H9 (cell line): Measurements from ENCODE around the gene COA5. TPM values are rescaled to one million over a fixed set of nuclear protein-coding genes. Genes with fewer than 3 reads are reported as not detected.

ENCODE experiments used
- DNase-seq: peaks from one replicate; pipeline ENCODE4 v3.0.0-alpha.2; 2017
- H2AFZ ChIP-seq: one replicate; pipeline ENCODE4 v1.6.1; 2013; ENCODE audit warnings: mild to moderate bottlenecking, low read length, control low read depth, moderate library complexity
- H2AK5ac ChIP-seq: 2 replicates; pipeline ENCODE4 v1.6.1; 2013; ENCODE audit warnings: low read length, control low read depth, mixed read lengths; ENCODE audit not compliant: insufficient read length
- H2BK120ac ChIP-seq: one replicate; pipeline ENCODE4 v1.6.1; 2013; ENCODE audit warnings: low read depth, mild to moderate bottlenecking, low read length, control low read depth, inconsistent platforms; ENCODE audit not compliant: poor library complexity, severe bottlenecking
- H2BK12ac ChIP-seq: 2 replicates; pipeline ENCODE4 v1.6.1; 2013; ENCODE audit warnings: low read length, control low read depth, mixed read lengths, low read depth; ENCODE audit not compliant: insufficient read length
- H2BK15ac ChIP-seq: 2 replicates; pipeline ENCODE4 v1.6.1; 2013; ENCODE audit warnings: low read depth, low read length, control low read depth
- H2BK20ac ChIP-seq: one replicate; pipeline ENCODE4 v1.6.1; 2013; ENCODE audit warnings: low read depth, mild to moderate bottlenecking, low read length, control low read depth, inconsistent platforms; ENCODE audit not compliant: poor library complexity, severe bottlenecking
- H2BK5ac ChIP-seq: 2 replicates; pipeline ENCODE4 v1.6.1; 2013; ENCODE audit warnings: low read length, control low read depth, mixed read lengths; ENCODE audit not compliant: insufficient read length
- H3K14ac ChIP-seq: 2 replicates; pipeline ENCODE4 v1.6.1; 2013; ENCODE audit warnings: low read length, control low read depth; ENCODE audit not compliant: insufficient read depth
- H3K18ac ChIP-seq: 2 replicates; pipeline ENCODE4 v1.6.1; 2013; ENCODE audit warnings: low read depth, mild to moderate bottlenecking, mixed read lengths, low read length, control low read depth; ENCODE audit not compliant: insufficient read length
- H3K23ac ChIP-seq: 2 replicates; pipeline ENCODE4 v1.6.1; 2013; ENCODE audit warnings: low read length, control low read depth, mixed read lengths, low read depth; ENCODE audit not compliant: insufficient read length
- H3K23me2 ChIP-seq: 2 replicates; pipeline ENCODE4 v1.6.1; 2013; ENCODE audit warnings: low read depth, mild to moderate bottlenecking, mixed read lengths, low read length, control low read depth; ENCODE audit not compliant: insufficient read length, poor library complexity, severe bottlenecking
- H3K27ac ChIP-seq: 2 replicates; pipeline ENCODE4 v1.5.1; 2013; ENCODE audit warnings: low read length, control low read depth, mixed read lengths, low read depth; ENCODE audit not compliant: insufficient read length
- H3K27me3 ChIP-seq: 2 replicates; pipeline ENCODE4 v1.6.1; 2013; ENCODE audit warnings: low read length, control low read depth, inconsistent platforms; ENCODE audit not compliant: insufficient read depth
- H3K4ac ChIP-seq: 2 replicates; pipeline ENCODE4 v1.6.1; 2013; ENCODE audit warnings: low read depth, mild to moderate bottlenecking, control low read depth, inconsistent platforms, low read length, moderate library complexity
- H3K4me1 ChIP-seq: 2 replicates; pipeline ENCODE4 v1.6.1; 2013; ENCODE audit warnings: low read length, control low read depth, inconsistent platforms; ENCODE audit not compliant: insufficient read depth
- H3K4me2 ChIP-seq: 2 replicates; pipeline ENCODE4 v1.6.1; 2013; ENCODE audit warnings: low read length, control low read depth, mixed read lengths; ENCODE audit not compliant: insufficient read length, insufficient read depth
- H3K56ac ChIP-seq: 2 replicates; pipeline ENCODE4 v1.6.1; 2013; ENCODE audit warnings: low read depth, mild to moderate bottlenecking, mixed read lengths, low read length, control low read depth; ENCODE audit not compliant: insufficient read length
- H3K79me1 ChIP-seq: 2 replicates; pipeline ENCODE4 v1.6.1; 2013; ENCODE audit warnings: low read depth, mild to moderate bottlenecking, moderate library complexity, low read length, control low read depth, inconsistent platforms; ENCODE audit not compliant: insufficient read depth, poor library complexity, severe bottlenecking
- H3K79me2 ChIP-seq: 2 replicates; pipeline ENCODE4 v1.6.1; 2013; ENCODE audit warnings: low read length, control low read depth, inconsistent platforms; ENCODE audit not compliant: insufficient read depth
- H3K9ac ChIP-seq: 2 replicates; pipeline ENCODE4 v1.6.1; 2013; ENCODE audit warnings: low read length, control low read depth, mixed read lengths; ENCODE audit not compliant: insufficient read length; ENCODE audit errors: extremely low read depth
- H3K9me3 ChIP-seq: one replicate; pipeline ENCODE4 v1.6.1; 2013; ENCODE audit warnings: low read depth, low read length, inconsistent platforms; ENCODE audit not compliant: control insufficient read depth
- H3T11ph ChIP-seq: one replicate; pipeline ENCODE4 v1.6.1; 2013; ENCODE audit warnings: mild to moderate bottlenecking, low read length, control low read depth, inconsistent platforms
- H4K20me1 ChIP-seq: one replicate; pipeline ENCODE4 v1.6.1; 2013; ENCODE audit not compliant: control insufficient read depth, insufficient read length, insufficient read depth
- H4K5ac ChIP-seq: 2 replicates; pipeline ENCODE4 v1.6.1; 2013; ENCODE audit warnings: low read depth, mild to moderate bottlenecking, mixed read lengths, low read length, control low read depth; ENCODE audit not compliant: insufficient read length
- H4K8ac ChIP-seq: replicated peaks from 2 replicates; pipeline ENCODE4 v1.6.1; 2013; ENCODE audit warnings: low read length, control low read depth, mixed read lengths, low read depth; ENCODE audit not compliant: insufficient read length
- H4K91ac ChIP-seq: 2 replicates; pipeline ENCODE4 v1.6.1; 2013; ENCODE audit warnings: low read depth, mild to moderate bottlenecking, moderate library complexity, mixed read lengths, low read length, control low read depth; ENCODE audit not compliant: insufficient read length
- H3K27ac Mint-ChIP-seq, 3 experiments: 2 replicates in 2 of 3; 3 replicates in 1 of 3; pipeline ENCODE4 v1.8.0; 2020 to 2021; ENCODE audit warnings: mixed read lengths in 3 of 3, mild to moderate bottlenecking in 1 of 3, moderate library complexity in 1 of 3
- H3K27me3 Mint-ChIP-seq: 2 replicates; pipeline ENCODE4 v1.8.0; 2021; ENCODE audit warnings: low read depth, mild to moderate bottlenecking, moderate library complexity, mixed read lengths
- H3K36me3 Mint-ChIP-seq, 3 experiments: 2 replicates in 2 of 3; 3 replicates in 1 of 3; pipeline ENCODE4 v1.8.0; 2020 to 2021; ENCODE audit warnings: low read depth in 3 of 3, mixed read lengths in 3 of 3; ENCODE audit not compliant: insufficient read depth in 1 of 3
- H3K4me1 Mint-ChIP-seq, 2 experiments: 2 replicates each; pipeline ENCODE4 v1.8.0; 2020; ENCODE audit warnings: mixed read lengths in 2 of 2
- H3K4me3 Mint-ChIP-seq, 2 experiments: 2 replicates in 1 of 2; 3 replicates in 1 of 2; pipeline ENCODE4 v1.8.0; 2020 to 2021; ENCODE audit warnings: mild to moderate bottlenecking in 2 of 2, mixed read lengths in 2 of 2, moderate library complexity in 1 of 2
- H3K9me3 Mint-ChIP-seq, 2 experiments: 2 replicates in 1 of 2; 3 replicates in 1 of 2; pipeline ENCODE4 v1.8.0; 2020; ENCODE audit warnings: mild to moderate bottlenecking in 2 of 2, mixed read lengths in 2 of 2, moderate library complexity in 1 of 2
- WGBS: extraction: QIAGEN DNeasy Blood & Tissue Kit; methylation state at CpG from one replicate; pipeline ENCODE4 v1.1.7; 2013; ENCODE audit warnings: missing lambda C conversion rate, low lambda C conversion rate, mixed read lengths; ENCODE audit not compliant: insufficient read length; ENCODE audit errors: extremely low coverage; 5-methylcytosine and 5-hydroxymethylcytosine counted together
- total RNA-seq: library from RNA; stranded (reverse); gene quantifications from 2 replicates; pipeline ENCODE4 v1.2.1, GENCODE V29; 2021
- TF ChIP-seq, protein P1 (sequence below): fragments of 200-600 bp; sonication (generic); conservative IDR thresholded peaks from 3 replicates; pipeline ENCODE4 v1.8.0; 2021; ENCODE audit warnings: antibody characterized with exemption, mild to moderate bottlenecking

COA5 gene
- total RNA-seq, 1 experiment from 2014 or later: 23.6 TPM

DNA sequence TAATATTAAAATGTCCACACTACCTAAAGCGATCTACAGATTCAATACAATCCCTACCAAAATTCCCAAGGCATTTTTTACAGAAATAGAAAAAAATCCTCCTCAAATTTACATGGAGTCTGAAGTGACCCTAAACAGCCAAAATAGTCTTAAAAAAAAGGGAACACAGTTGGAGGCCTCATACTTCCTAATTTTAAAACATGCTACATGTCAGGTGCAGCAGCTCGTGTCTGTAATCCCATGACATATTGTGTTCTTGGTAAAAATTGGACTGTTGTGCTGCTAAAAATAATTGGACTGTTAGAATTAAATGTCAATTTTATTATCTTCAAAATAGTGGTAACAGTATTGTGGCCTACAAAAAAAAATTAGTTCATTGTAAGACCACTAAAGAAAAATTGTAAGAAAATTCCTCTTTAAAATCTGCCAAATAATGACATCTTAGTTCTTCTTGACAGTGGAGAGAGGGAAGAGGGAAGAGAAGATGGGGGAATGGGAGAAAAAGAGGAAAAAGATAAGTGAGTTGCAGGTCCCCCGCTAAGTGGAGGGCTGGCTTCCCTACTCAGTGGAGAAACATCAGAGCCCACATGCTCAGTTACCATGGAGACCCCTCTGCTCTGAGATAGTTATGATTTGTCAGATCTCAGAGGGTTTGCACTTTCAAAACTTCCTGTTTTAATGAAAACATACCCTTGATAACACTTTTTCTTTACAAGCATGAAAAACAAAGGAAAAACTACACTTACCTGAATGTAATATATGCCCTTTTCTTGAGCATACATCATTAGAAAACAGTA is 46.6 kb upstream of the COA5 start:
- no peak overlapping the region for H4K91ac ChIP-seq
- H2AFZ ChIP-seq: no peak overlapping the region
- no peaks in the 10 kb centered on the region for H3K79me1 ChIP-seq
- no peak overlapping the region for H3K27ac ChIP-seq
- no peak overlapping the region for H4K5ac ChIP-seq
- no peaks in the 10 kb centered on the region for H3K9me3 ChIP-seq
- no peak overlapping the region for H3K4me2 ChIP-seq
- no peak overlapping the region for H3K18ac ChIP-seq
- WGBS: no CpG with 5 or more reads among the region's 3 CpGs
- H3K56ac ChIP-seq: no peak overlapping the region
- H2BK120ac ChIP-seq: no peak overlapping the region
- Mint-ChIP-seq H3K36me3 (no peaks in the 10 kb centered on the region), H3K27me3 (no peaks in the 10 kb centered on the region), H3K27ac (no peak overlapping the region), H3K9me3 (no peaks in the 10 kb centered on the region; a peak in 1 of 5 replicates), H3K4me1 (no peaks in the 10 kb centered on the region), H3K4me3 (no peak overlapping the region)
- H2AK5ac ChIP-seq: no peak overlapping the region
- H4K20me1 ChIP-seq: no peaks in the 10 kb centered on the region
- H4K8ac ChIP-seq: no peak overlapping the region
- no peak for DNase-seq
- H3K9ac ChIP-seq: no peak overlapping the region
- TF ChIP-seq, protein P1, sequence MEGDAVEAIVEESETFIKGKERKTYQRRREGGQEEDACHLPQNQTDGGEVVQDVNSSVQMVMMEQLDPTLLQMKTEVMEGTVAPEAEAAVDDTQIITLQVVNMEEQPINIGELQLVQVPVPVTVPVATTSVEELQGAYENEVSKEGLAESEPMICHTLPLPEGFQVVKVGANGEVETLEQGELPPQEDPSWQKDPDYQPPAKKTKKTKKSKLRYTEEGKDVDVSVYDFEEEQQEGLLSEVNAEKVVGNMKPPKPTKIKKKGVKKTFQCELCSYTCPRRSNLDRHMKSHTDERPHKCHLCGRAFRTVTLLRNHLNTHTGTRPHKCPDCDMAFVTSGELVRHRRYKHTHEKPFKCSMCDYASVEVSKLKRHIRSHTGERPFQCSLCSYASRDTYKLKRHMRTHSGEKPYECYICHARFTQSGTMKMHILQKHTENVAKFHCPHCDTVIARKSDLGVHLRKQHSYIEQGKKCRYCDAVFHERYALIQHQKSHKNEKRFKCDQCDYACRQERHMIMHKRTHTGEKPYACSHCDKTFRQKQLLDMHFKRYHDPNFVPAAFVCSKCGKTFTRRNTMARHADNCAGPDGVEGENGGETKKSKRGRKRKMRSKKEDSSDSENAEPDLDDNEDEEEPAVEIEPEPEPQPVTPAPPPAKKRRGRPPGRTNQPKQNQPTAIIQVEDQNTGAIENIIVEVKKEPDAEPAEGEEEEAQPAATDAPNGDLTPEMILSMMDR: no peak
- H3K4ac ChIP-seq: no peak overlapping the region
- no peak overlapping the region for H3K23ac ChIP-seq
- no peak overlapping the region for H3T11ph ChIP-seq
- H2BK15ac ChIP-seq: no peak overlapping the region
- H2BK5ac ChIP-seq: no peak overlapping the region
- H3K4me1 ChIP-seq: no peaks in the 10 kb centered on the region
- H3K14ac ChIP-seq: no peak overlapping the region
- H2BK20ac ChIP-seq: no peak overlapping the region
- no peak overlapping the region for H2BK12ac ChIP-seq
- no peaks in the 10 kb centered on the region for H3K79me2 ChIP-seq
- H3K23me2 ChIP-seq: no peaks in the 10 kb centered on the region
- no peaks in the 10 kb centered on the region for H3K27me3 ChIP-seq
